HG02678 (cell line): ENCODE data around the gene PRKCE.

ENCODE experiments used
- ATAC-seq: cut with Tn5 transposase; IDR thresholded peaks from one replicate; pipeline ENCODE4 v1.9.1; 2021; ENCODE audit warnings: mild to moderate bottlenecking, moderate library complexity; ENCODE audit not compliant: unreplicated experiment

PRKCE gene

GRCh38 chr2:46087492-46087891 is 436.0 kb downstream of the PRKCE start:
- no peak for ATAC-seq

- no peak for ATAC-seq
These were observed 439.5 kb downstream of the PRKCE start for GRCh38 chr2:46091004-46091403.

DNA sequence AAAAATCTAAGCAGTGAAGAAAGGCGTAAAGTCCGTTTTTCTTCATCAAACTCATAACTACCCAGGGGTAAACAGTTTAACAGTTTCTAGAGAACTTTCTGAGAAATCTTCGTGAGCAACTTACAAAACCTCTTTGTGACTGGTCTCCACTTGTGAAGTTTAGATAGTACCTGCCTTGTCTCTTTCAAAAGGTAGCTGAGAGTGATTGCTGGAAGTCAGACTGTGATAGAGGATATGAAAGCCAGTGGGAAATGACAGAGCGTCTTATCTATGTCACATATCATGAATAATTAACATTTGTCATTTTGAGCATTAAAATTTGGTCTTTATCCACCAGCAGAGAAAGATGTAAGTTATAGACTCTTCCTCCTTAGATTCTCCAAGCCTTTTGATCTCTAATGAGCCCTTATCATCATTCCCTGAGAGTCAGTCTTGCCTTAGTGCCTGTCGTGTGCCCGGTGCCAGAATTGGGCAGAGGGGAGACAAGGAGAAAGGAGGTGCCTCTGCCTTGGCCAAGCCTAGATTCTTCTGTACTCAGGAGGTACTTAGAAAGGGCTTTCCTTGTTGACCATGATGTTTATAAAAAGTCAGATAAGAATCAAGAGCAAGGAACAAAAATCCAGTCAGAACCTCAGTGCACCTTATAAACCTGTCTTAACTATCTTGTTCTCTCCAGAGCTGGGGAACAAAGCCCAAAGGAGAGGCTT is 440.6 kb downstream of the PRKCE start:
- no peak for ATAC-seq

GRCh38 chr2:46094689-46095088 is 443.2 kb downstream of the PRKCE start:
- ATAC-seq = no peak

DNA sequence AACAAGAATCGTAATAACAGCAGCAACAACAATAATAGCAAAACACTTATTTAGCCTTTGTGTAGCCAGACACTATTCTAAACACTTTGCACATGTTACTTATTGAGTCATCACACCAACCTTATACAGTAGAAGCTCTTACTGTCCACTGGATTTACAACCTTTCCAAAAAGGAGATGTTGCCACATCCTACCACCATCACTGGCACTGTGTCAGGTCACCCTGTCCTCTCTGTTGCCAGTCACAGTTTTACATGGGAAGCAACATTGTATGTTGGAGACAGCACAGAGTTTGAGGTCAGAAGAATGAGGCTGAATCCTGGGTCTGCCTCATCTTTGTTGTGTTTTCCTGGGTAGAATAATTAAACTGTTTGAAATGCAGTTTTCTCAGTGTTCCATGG is 444.4 kb downstream of the PRKCE start:
- ATAC-seq = no peak

DNA sequence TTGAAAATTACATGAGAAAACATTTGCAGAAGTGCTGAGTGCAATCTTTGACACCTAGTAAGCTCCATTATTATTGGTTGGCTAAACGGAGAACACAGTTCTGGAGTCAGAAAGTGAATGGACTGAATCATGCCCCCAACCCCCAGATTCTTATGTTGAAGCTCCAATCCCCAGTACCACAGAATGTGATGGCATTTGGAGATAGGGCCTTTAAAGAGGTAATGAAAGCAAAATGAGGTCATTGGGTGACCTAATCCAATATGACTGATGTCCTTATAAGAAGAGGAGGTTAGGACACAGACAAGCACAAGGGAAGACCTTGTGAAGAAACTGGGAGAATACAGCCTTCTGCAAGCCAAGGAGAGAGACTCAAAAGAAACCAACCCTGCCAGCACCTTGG is 444.8 kb downstream of the PRKCE start:
- ATAC-seq = no peak

GRCh38 chr2:46097714-46098480 is 446.4 kb downstream of the PRKCE start:
- ATAC-seq = no peak

GRCh38 chr2:46098621-46099062 is 447.2 kb downstream of the PRKCE start:
- ATAC-seq = no peak

DNA sequence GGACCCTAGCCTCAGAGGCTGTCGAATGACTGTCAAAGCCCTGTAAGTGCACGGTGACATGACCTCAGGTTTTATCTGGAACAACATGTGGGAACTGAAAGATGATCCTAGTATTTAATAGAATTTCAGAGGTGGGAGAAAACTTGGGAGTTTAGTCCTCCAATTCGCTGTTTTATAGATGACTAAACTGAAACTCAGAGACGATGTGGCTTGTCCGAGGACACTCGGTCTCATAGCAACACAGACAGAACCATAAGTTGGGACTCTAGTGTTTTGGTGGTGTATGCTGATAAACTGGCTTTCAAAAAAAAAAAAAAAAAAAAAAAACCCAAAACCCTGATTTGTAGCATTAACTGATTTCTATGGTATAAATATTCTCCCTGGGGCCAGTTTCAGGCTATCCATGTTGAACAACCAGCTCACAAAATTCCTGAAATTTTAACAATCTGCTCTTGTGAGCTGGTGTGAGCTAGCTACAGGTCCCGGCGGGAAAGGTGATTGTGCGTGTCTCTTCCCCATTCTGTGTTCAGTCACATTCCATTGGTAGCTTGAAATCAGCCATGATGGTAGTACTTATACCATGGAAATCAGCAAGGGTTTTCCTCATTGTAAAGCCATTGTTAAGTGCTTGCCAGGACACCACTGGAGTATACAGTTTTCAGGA is 450.2 kb downstream of the PRKCE start:
- no peak for ATAC-seq

DNA sequence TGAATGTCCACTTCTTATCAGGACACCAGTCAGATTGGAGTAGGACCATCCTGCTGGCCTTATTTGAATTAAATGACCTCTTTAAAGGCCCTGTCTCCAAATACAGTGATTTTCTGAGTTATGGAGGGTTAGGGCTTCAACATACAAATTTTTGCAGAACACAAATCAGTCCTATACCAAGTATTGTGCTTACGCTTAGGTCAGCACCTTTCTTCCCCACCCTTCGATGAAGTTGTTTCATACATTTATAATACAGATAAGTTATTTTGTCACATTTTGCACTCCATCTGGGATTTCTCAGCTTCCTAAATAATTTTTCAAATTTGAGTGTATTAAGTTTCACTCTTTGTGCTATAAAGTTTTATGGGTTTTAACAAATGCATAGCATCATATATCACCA is 455.2 kb downstream of the PRKCE start:
- no peak for ATAC-seq

DNA sequence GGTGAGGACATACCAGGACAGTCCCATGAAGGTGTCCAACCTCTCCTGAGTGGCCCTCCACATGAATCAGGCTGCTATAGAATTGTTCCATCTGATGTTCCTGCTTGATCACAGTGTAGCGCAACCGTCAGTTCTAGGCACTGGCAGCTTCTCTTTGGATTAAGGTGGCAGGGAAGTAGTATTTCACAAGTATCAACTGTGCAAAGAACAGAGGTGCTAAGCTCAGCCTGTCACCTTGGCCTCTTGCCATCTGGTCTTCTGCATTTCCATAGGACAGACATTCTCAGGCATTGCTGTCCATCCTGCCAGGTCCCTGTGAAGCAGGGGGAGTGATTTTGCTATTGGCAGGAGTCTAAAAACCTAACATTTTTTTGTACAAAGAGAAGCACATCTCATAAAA is 463.5 kb downstream of the PRKCE start:
- ATAC-seq = no peak

DNA sequence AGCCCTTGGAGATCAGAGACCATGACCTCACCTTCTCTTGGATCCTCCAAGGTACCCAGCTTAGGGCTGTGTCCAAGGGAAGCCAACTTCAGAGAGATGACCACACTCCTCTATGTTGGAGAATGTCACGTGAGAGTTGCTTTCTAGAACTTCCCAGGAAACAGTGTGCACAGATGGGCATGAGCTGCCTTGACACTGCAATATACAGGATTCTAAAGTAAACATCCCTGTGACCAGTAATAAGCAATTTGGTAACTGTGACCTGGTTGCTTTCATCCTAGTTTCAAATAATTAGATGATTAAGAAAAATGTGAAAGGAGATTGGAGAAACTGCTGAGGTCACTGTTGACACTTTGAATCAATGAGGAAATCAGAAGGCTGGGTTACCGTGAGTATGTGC is 464.7 kb downstream of the PRKCE start:
- ATAC-seq = no peak

DNA sequence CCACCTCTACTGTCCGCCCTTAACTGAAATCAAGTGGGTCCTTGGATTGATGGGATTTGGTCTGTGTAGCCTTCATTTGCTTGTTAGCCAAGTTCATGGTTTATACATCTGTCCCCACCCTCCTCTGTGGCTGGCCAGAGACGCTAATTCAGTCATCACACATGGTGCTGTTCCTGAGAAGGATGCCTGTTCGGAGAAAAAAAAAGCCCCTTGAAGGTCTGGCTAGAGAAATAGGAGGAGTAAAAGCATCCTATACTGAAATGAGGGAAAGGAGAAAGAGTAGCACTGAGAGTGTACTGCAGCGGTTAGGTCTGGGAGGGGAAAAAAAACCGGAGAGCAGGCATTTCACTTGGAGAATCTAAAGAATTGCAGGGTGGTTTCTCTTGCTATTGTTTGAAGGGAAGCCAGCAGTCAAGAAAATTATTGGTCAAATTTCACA is 465.1 kb downstream of the PRKCE start:
- no peak for ATAC-seq

GRCh38 chr2:46117379-46117778 is 465.9 kb downstream of the PRKCE start:
- ATAC-seq = no peak

GRCh38 chr2:46117994-46118393 is 466.5 kb downstream of the PRKCE start:
- ATAC-seq = no peak

DNA sequence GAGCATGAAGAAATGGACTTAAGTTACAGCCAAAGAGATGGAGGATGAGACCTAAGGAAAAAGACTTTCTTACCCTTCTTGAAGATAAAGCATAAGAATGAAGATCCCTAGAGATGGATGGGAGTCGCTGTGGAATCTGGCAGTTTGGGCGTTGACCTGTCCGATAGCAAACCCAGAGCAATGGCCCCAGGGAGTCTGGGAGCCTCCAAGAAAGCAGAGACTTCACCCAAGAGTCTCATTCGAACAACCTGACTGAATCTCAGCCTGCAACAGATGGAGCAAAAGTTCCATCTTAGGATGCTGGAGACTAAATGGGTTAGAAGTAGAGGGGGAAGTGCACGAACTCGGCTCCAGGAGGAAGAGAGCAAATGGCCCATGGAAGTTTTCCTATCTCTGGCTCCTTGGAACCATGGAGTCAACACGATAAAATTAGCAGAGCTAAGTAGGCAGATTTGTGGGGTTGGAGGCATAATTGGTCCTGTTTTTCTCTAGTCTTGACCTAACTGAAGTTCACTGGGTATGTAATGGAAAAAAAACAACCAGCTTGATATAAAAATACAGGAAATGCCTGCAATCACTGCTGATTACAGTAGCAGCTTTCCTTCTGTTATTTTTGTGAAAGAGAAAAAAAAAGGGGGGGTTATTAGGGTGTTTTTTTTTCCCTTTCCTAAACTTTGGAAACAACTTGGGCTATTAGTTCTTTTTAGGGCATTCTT is 467.3 kb downstream of the PRKCE start:
- no peak for ATAC-seq

DNA sequence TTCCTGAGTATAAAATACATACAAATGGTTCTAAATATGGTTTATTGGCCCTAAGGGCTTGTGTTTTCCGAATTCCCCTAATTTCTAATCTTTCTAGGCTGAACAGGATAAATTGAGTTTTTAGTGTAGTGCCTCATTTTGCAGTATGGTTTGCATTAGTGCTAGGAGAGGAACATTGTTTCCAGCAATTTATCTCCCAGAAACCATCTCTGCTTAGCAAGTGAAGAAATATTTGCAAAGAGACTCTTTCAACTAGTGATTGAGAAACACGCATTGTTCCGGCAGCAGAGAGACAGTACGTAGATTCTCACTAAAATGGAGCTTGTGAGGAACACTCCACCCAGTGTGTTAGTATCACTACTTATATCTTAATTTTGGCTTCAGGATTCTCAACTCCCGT is 468.0 kb downstream of the PRKCE start:
- no peak for ATAC-seq

- no peak for ATAC-seq
These were observed 469.5 kb downstream of the PRKCE start for GRCh38 chr2:46120792-46121555.

- no peak for ATAC-seq
These were observed 471.0 kb downstream of the PRKCE start for GRCh38 chr2:46122318-46122976.

DNA sequence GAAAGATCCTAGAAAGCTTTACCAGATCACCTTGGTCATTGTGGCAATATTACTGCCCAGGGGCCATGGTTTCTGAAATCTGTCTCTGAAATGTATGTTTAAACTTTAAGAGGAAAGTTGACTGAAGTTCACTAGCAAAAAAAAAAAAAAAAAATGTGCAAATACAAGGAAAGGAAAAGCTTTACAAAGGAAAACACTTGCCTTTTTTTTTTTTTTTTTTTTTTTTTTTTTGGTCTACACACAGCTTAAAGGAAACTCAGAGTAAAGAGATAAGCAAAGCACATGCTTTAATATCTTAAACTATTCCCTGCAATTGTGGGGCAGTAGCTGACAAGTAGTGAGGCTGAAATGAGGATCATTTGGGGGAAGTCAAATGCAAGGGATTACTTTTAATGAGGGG is 471.5 kb downstream of the PRKCE start:
- ATAC-seq = no peak
